ENCODE data around the gene DNLZ. TPM values are rescaled to one million over a fixed set of nuclear protein-coding genes. Genes with fewer than 3 reads are reported as not detected.

Gene DNLZ
- total and polyA plus RNA-seq, 7 donors = 8.4 to 41.9 (median 19.7) TPM

- H3K27me3 ChIP-seq = no peaks in the 10 kb centered on the region
- DNase-seq = no peak
- WGBS, 2 donors = 73 to 88% methylated on average over 26 of the region's 26 CpGs
- H3K4me1 ChIP-seq = peaks cover 0 to 4% (median 0%) of the 10 kb centered on the region in 4 donors
- TF ChIP-seq EP300 (IDR thresholded peaks at IDR 0.05) (no peak), CTCF (IDR thresholded peaks at IDR 0.05) (no peak), POLR2A (IDR thresholded peaks at IDR 0.05) (no peak), POLR2AphosphoS5 (IDR thresholded peaks at IDR 0.05) (no peak)
- H3K9me3 ChIP-seq = no peaks in the 10 kb centered on the region
- no peak overlapping the region for H3K27ac ChIP-seq
- H3K36me3 ChIP-seq = peaks cover 0 to 30% (median 4%) of the 10 kb centered on the region in 4 donors
- intact Hi-C loops (cut with DNase I) = no loop called here
- H3K4me3 ChIP-seq = no peak overlapping the region
Measured at GRCh38 chr9:136335296-136336155, 28.0 kb downstream of the DNLZ start.

- 83 to 96% methylated on average over 21 of the region's 21 CpGs for WGBS, 2 donors
- no peak for TF ChIP-seq EP300 (IDR thresholded peaks at IDR 0.05)
- no peak for TF ChIP-seq POLR2AphosphoS5 (IDR thresholded peaks at IDR 0.05)
- no peak for TF ChIP-seq CTCF (IDR thresholded peaks at IDR 0.05)
- no peak for TF ChIP-seq POLR2A (IDR thresholded peaks at IDR 0.05)
- peaks cover 0 to 30% (median 4%) of the 10 kb centered on the region in 4 donors for H3K36me3 ChIP-seq
- H3K27me3 ChIP-seq = no peaks in the 10 kb centered on the region
- no peak overlapping the region for H3K27ac ChIP-seq
- DNase-seq = no peak
- H3K4me3 ChIP-seq = no peak overlapping the region
- H3K4me1 ChIP-seq = peaks cover 0 to 9% (median under 1%) of the 10 kb centered on the region in 4 donors
- no peaks in the 10 kb centered on the region for H3K9me3 ChIP-seq
- intact Hi-C loops (cut with DNase I) = no loop called here
Measured at GRCh38 chr9:136334541-136334940, 29.0 kb downstream of the DNLZ start.

- DNase-seq = no peak
- intact Hi-C loops (cut with DNase I) = no loop called here
- Histone ChIP-seq H3K4me3 (no peak overlapping the region), H3K27ac (no peak overlapping the region), H3K36me3 (peaks cover 0 to 27% (median 4%) of the 10 kb centered on the region in 4 donors), H3K9me3 (no peaks in the 10 kb centered on the region), H3K27me3 (no peaks in the 10 kb centered on the region), H3K4me1 (peaks cover 0 to 17% (median 11%) of the 10 kb centered on the region in 4 donors)
- TF ChIP-seq POLR2A (IDR thresholded peaks at IDR 0.05) (no peak), EP300 (IDR thresholded peaks at IDR 0.05) (no peak), CTCF (IDR thresholded peaks at IDR 0.05) (no peak), POLR2AphosphoS5 (IDR thresholded peaks at IDR 0.05) (no peak)
- WGBS, 2 donors = 85 to 94% methylated on average over 17 of the region's 17 CpGs
Measured at GRCh38 chr9:136333486-136333885, 30.1 kb downstream of the DNLZ start.

- H3K4me3 ChIP-seq = no peak overlapping the region
- H3K4me1 ChIP-seq = peaks cover 0 to 21% (median 15%) of the 10 kb centered on the region in 4 donors
- TF ChIP-seq POLR2A (IDR thresholded peaks at IDR 0.05) (no peak), EP300 (IDR thresholded peaks at IDR 0.05) (no peak), POLR2AphosphoS5 (IDR thresholded peaks at IDR 0.05) (no peak), CTCF (IDR thresholded peaks at IDR 0.05) (no peak)
- no peaks in the 10 kb centered on the region for H3K9me3 ChIP-seq
- H3K36me3 ChIP-seq = peaks cover 0 to 22% (median 4%) of the 10 kb centered on the region in 4 donors
- intact Hi-C loops (cut with DNase I) = no loop called here
- no peak overlapping the region for H3K27ac ChIP-seq
- WGBS, 2 donors = 74 to 86% methylated on average over 12 of the region's 12 CpGs
- DNase-seq = no peak
- H3K27me3 ChIP-seq = no peaks in the 10 kb centered on the region
Measured at GRCh38 chr9:136333045-136333444, 30.5 kb downstream of the DNLZ start.

All from sigmoid colon (tissue), 7 donors.